Measurements from ENCODE around the gene HDAC4. TPM values are rescaled to one million over a fixed set of nuclear protein-coding genes. Genes with fewer than 3 reads are reported as not detected.

Gene HDAC4
- total RNA-seq, 1 experiment from 2014 or later: 21.8 TPM

DNA sequence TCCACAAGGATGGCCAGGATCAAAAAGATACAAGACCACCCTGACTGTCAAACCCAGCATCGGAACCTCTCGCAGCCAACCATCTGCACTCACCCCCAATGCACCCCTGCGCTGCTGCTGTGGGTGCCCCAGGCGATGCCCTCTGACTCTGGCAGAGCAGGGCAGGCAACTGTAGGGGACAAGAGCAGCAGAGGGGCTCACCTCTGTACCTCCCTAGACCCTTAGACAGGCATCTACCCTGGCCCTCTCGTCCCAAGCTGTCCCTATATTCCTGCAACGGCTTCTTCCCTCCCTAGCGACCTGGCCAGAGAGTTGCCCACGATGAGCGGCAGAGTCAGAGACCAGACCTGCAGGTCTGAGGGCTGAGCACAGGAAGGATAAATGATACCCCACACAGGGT, 128.2 kb downstream of the HDAC4 start:
- Mint-ChIP-seq H3K4me3 (ENCODE audit: unreplicated experiment) (no peak overlapping the region), H3K27ac (ENCODE audit: low read depth, unreplicated experiment) (peak overlapping the region; percentile 87), H3K9me3 (ENCODE audit: unreplicated experiment) (no peaks in the 10 kb centered on the region), H3K27me3 (ENCODE audit: insufficient read depth, unreplicated experiment) (no peaks in the 10 kb centered on the region), H3K36me3 (ENCODE audit: insufficient read depth, unreplicated experiment) (peaks cover 6% of the 10 kb centered on the region), H3K4me1 (ENCODE audit: insufficient read depth, unreplicated experiment) (peaks cover 49% of the 10 kb centered on the region)
- intact Hi-C loops (cut with micrococcal nuclease): no loop called here
- CTCF ChIA-PET: no interaction called here
- POLR2A ChIA-PET: interaction anchor here (1.0 kb wide), 1 partner anchor 720 kb away, joined by 3 read pairs; no protein-coding TSS in a partner anchor
- no TSS peak for BruUV-seq (replicated peaks)
- no peak for DNase-seq (ENCODE audit: unreplicated experiment)
- TF ChIP-seq, protein P1, sequence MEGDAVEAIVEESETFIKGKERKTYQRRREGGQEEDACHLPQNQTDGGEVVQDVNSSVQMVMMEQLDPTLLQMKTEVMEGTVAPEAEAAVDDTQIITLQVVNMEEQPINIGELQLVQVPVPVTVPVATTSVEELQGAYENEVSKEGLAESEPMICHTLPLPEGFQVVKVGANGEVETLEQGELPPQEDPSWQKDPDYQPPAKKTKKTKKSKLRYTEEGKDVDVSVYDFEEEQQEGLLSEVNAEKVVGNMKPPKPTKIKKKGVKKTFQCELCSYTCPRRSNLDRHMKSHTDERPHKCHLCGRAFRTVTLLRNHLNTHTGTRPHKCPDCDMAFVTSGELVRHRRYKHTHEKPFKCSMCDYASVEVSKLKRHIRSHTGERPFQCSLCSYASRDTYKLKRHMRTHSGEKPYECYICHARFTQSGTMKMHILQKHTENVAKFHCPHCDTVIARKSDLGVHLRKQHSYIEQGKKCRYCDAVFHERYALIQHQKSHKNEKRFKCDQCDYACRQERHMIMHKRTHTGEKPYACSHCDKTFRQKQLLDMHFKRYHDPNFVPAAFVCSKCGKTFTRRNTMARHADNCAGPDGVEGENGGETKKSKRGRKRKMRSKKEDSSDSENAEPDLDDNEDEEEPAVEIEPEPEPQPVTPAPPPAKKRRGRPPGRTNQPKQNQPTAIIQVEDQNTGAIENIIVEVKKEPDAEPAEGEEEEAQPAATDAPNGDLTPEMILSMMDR (IDR thresholded peaks at IDR 0.05; ENCODE audit: unreplicated experiment): no peak

DNA sequence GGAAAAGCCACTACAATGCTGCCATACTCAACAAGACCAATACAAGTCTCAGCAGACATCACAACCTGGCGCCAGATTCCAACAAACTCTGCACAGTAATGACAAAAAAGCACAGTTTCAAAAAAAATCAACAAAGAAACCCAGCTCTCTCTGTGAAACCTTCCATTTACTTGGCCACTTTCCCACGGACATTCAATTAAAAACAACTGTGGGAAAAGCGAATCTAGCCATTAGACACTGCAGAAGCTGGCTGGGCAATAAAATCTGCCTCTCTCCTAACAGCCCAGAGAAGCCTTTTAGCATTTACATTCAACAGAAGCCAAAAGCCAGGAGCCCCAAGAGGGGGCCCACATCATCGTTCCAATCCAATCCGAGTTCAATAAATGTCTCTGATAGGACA, 128.9 kb downstream of the HDAC4 start:
- Mint-ChIP-seq H3K27me3 (ENCODE audit: insufficient read depth, unreplicated experiment) (no peaks in the 10 kb centered on the region), H3K36me3 (ENCODE audit: insufficient read depth, unreplicated experiment) (peaks cover 6% of the 10 kb centered on the region), H3K9me3 (ENCODE audit: unreplicated experiment) (no peaks in the 10 kb centered on the region), H3K4me3 (ENCODE audit: unreplicated experiment) (no peak overlapping the region), H3K27ac (ENCODE audit: low read depth, unreplicated experiment) (peak overlapping the region; percentile 49), H3K4me1 (ENCODE audit: insufficient read depth, unreplicated experiment) (peaks cover 56% of the 10 kb centered on the region)
- TF ChIP-seq, protein P1 (IDR thresholded peaks at IDR 0.05; ENCODE audit: unreplicated experiment): no peak
- DNase-seq (ENCODE audit: unreplicated experiment): no peak
- intact Hi-C loops (cut with micrococcal nuclease): no loop called here
- BruUV-seq (replicated peaks): no TSS peak
- ChIA-PET CTCF (interaction anchor here (0.6 kb wide), 3 partner anchors 145 to 613 kb away, joined by 3 to 4 read pairs (median 3); no protein-coding TSS in a partner anchor), POLR2A (interaction anchor here (0.6 kb wide), 1 partner anchor 457 kb away, joined by 3 read pairs; no protein-coding TSS in a partner anchor)

DNA sequence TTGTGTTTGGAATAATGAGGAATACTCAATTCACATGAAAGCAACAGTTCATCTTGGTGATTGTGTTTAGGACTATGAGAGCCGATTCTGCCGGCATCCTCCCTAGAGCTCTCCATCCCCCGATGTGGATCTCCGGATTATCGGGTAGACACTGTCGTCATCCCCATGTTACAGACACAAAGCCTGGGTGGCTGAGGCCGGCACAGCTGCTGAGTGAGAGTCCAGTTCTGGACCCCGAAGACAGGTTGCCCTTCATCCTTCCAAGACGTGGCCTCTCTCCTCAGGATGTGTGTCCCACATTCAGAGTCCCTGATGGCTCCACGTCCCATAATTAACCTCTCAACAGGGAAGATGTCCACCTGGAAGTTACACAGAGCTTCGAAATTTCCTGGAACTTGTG, 129.3 kb downstream of the HDAC4 start:
- no peak overlapping the region for H3K27ac Mint-ChIP-seq (ENCODE audit: low read depth, unreplicated experiment)
- no TSS peak for BruUV-seq (replicated peaks)
- H3K27me3 Mint-ChIP-seq (ENCODE audit: insufficient read depth, unreplicated experiment): no peaks in the 10 kb centered on the region
- H3K4me1 Mint-ChIP-seq (ENCODE audit: insufficient read depth, unreplicated experiment): peaks cover 60% of the 10 kb centered on the region
- H3K36me3 Mint-ChIP-seq (ENCODE audit: insufficient read depth, unreplicated experiment): peaks cover 6% of the 10 kb centered on the region
- TF ChIP-seq, protein P1 (IDR thresholded peaks at IDR 0.05; ENCODE audit: unreplicated experiment): no peak
- intact Hi-C loops (cut with micrococcal nuclease): no loop called here
- no peak for DNase-seq (ENCODE audit: unreplicated experiment)
- no peaks in the 10 kb centered on the region for H3K9me3 Mint-ChIP-seq (ENCODE audit: unreplicated experiment)
- ChIA-PET CTCF (interaction anchor here (0.6 kb wide), 3 partner anchors 145 to 613 kb away, joined by 3 to 4 read pairs (median 3); no protein-coding TSS in a partner anchor), POLR2A (no interaction called here)
- no peak overlapping the region for H3K4me3 Mint-ChIP-seq (ENCODE audit: unreplicated experiment)

DNA sequence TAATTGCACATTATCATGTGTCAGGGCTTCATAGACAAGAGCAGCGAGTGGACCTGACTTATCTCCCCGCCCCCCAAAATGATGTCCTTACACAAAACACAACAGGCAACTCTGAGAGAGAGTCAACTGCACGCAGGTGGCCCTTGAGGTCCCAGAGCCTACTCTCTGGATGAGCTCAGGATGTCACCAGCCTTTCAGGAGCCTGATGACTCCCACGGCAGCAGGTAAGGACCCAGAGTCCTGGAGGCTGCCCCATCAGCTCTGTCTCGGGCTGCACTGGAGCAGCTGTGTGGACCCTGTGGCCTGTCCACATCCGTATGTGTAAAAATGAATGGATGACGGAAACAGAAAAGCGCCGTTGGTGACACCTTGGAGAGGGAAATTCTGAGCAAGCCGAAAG, 130.9 kb downstream of the HDAC4 start:
- ChIA-PET POLR2A (interaction anchor here (1.0 kb wide), 1 partner anchor 131 kb away, joined by 5 read pairs; the partner anchor contains the start of gene HDAC4), CTCF (interaction anchor here (0.6 to 1.4 kb wide), 3 partner anchors 23 to 842 kb away, joined by 3 to 6 read pairs (median 3); no protein-coding TSS in a partner anchor)
- H3K4me3 Mint-ChIP-seq (ENCODE audit: unreplicated experiment): no peak overlapping the region
- BruUV-seq (replicated peaks): no TSS peak
- H3K4me1 Mint-ChIP-seq (ENCODE audit: insufficient read depth, unreplicated experiment): peaks cover 51% of the 10 kb centered on the region
- no peaks in the 10 kb centered on the region for H3K27me3 Mint-ChIP-seq (ENCODE audit: insufficient read depth, unreplicated experiment)
- TF ChIP-seq, protein P1 (IDR thresholded peaks at IDR 0.05; ENCODE audit: unreplicated experiment): no peak
- DNase-seq (ENCODE audit: unreplicated experiment): no peak
- H3K36me3 Mint-ChIP-seq (ENCODE audit: insufficient read depth, unreplicated experiment): no peaks in the 10 kb centered on the region
- H3K9me3 Mint-ChIP-seq (ENCODE audit: unreplicated experiment): no peaks in the 10 kb centered on the region
- H3K27ac Mint-ChIP-seq (ENCODE audit: low read depth, unreplicated experiment): no peak overlapping the region
- intact Hi-C loops (cut with micrococcal nuclease): loop anchor here (2.0 to 10.0 kb wide), 2 partner anchors 395 to 721 kb away; no protein-coding TSS in a partner anchor
